GM18867 (cell line): ENCODE measurements around the gene RNASE1.

ENCODE experiments used
- ATAC-seq: cut with Tn5 transposase; IDR thresholded peaks from one replicate; pipeline ENCODE4 v1.9.1; 2021; ENCODE audit warnings: mild to moderate bottlenecking, moderate library complexity; ENCODE audit not compliant: unreplicated experiment

RNASE1 gene

GRCh38 chr14:20808162-20808483, 5.5 kb upstream of the RNASE1 start:
- no peak for ATAC-seq

GRCh38 chr14:20807304-20808161, 4.9 kb upstream of the RNASE1 start:
- ATAC-seq = no peak

- no peak for ATAC-seq
Observed at GRCh38 chr14:20805485-20805884, 2.8 kb upstream of the RNASE1 start.

- ATAC-seq = no peak
Observed at GRCh38 chr14:20803223-20803622, 579 bp upstream of the RNASE1 start.

GRCh38 chr14:20801726-20802125, 918 bp downstream of the RNASE1 start:
- no peak for ATAC-seq

- no peak for ATAC-seq
Observed at GRCh38 chr14:20799892-20800544, 2.6 kb downstream of the RNASE1 start.

GRCh38 chr14:20799456-20799891, 3.2 kb downstream of the RNASE1 start:
- no peak for ATAC-seq

GRCh38 chr14:20798932-20799331, 3.7 kb downstream of the RNASE1 start:
- no peak for ATAC-seq

- no peak for ATAC-seq
Observed at GRCh38 chr14:20798318-20798717, 4.3 kb downstream of the RNASE1 start.

GRCh38 chr14:20797164-20797563, 5.5 kb downstream of the RNASE1 start:
- no peak for ATAC-seq

- no peak for ATAC-seq
Observed at GRCh38 chr14:20794644-20795369, 7.8 kb downstream of the RNASE1 start.

- no peak for ATAC-seq
Observed at GRCh38 chr14:20792556-20792955, 10.1 kb downstream of the RNASE1 start.

GRCh38 chr14:20791597-20791996, 11.0 kb downstream of the RNASE1 start:
- no peak for ATAC-seq

GRCh38 chr14:20791187-20791586, 11.5 kb downstream of the RNASE1 start:
- ATAC-seq = no peak

GRCh38 chr14:20790464-20791116, 12.1 kb downstream of the RNASE1 start:
- no peak for ATAC-seq

- ATAC-seq = no peak
Observed at GRCh38 chr14:20789230-20789813, 13.3 kb downstream of the RNASE1 start.

GRCh38 chr14:20787025-20787424, 15.6 kb downstream of the RNASE1 start:
- no peak for ATAC-seq

- ATAC-seq = peak; percentile 58
Observed at GRCh38 chr14:20782280-20782890, 20.3 kb downstream of the RNASE1 start.

GRCh38 chr14:20781803-20782202, 20.8 kb downstream of the RNASE1 start:
- ATAC-seq = no peak

- ATAC-seq = no peak
Observed at GRCh38 chr14:20775901-20776300, 26.7 kb downstream of the RNASE1 start.
